HG03354 (cell line): ENCODE measurements around the gene DMBX1.

Source experiments
- ATAC-seq: cut with Tn5 transposase; IDR thresholded peaks from one replicate; pipeline ENCODE4 v1.9.1; 2021; ENCODE audit warnings: mild to moderate bottlenecking; ENCODE audit not compliant: unreplicated experiment, poor library complexity, severe bottlenecking

Gene DMBX1

GRCh38 chr1:46479744-46480350 is 9.8 kb upstream of the DMBX1 start:
- no peak for ATAC-seq

DNA sequence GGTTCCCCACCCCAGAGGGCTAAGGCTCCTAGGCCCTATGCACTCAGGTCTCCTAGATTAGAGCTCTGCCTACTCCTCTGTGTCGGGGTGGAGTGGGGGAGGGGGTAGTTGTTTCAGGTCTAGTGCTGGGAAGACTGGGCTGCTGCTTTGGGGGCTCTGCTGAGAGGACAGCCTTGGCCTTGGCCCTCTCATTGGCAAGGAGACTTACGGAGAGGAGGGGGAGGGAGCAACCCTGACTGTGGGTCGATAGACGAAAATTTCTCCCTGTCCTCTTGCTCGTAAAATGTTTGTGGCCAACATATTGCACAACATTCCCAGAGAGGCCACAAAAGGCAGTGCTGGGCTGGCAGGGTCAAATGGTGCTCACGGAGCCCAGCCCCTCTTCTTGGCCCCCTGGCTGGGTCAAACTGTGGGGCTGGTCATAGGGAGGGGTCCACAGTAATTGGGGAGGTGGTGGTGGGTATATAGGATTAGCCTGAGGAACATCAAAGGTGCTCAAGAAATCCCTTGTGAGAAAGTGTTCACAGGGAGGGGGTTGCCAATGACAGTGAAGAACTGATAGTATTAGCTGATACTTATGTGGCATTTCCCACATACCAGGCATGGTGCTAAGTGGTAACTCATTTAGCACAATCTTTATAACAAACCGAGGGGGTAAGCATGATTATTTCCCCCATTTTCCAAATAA is 8.5 kb upstream of the DMBX1 start:
- no peak for ATAC-seq

- ATAC-seq, result no peak
These were observed 7.7 kb upstream of the DMBX1 start for GRCh38 chr1:46481961-46482360.

DNA sequence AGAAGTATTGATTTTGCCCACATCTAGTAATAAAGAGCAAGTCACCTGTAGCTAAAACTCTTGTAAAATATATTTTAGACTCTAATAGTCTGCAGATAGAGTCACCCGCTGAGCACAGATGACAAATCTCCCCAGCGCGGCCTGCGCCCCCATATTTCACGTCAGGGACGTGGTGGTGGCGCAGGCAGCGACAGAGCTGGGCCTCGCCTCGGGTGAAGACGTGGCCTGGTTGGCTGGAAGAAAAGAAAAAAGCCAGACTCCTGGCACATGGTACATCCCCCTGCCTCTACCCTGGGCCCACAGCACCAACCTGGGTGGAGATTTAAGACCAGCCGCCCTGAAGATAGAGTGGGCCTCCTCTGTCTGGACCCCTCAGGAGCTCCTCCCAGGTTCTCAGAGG is 6.0 kb upstream of the DMBX1 start:
- no peak for ATAC-seq

DNA sequence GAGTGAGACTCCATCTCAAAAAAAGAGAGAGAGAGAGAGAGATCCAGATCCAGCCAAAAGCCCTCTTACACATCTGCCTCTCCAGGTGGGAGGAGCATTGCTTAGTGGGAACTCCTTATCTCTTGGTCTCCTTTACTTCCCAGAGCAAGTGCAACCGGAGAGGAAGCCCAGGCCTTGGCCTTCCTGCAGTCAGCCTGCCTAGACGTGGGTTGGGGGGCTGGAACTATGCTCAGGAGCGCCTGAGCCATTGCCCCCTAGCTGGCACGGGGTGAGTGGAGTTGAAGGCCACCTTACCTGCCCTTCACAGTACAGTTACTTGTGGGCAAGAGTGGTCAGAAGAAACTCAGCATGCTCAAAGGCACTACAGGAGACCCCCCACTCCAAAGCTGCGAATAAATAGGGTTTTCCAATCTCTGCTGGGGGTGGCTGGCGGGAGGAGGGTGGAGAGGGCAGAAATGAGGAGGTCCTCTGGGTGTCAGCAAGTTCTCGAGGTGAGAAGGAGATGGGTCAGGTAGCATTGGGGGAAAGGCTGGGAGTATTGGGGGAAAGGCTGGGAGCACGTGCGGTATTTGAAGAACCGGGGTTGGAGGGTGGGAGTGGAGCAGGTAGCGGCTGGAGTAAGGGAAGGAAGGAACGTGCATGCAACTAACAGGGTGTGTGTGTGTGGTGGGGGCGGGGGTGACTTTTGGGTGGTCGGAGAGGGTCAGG is 4.7 kb upstream of the DMBX1 start:
- ATAC-seq, result no peak

- no peak for ATAC-seq
These were observed 3.8 kb upstream of the DMBX1 start for GRCh38 chr1:46485564-46486431.

GRCh38 chr1:46486432-46487015 is 3.1 kb upstream of the DMBX1 start:
- no peak for ATAC-seq

- no peak for ATAC-seq
These were observed 1.8 kb upstream of the DMBX1 start for GRCh38 chr1:46487818-46488218.

DNA sequence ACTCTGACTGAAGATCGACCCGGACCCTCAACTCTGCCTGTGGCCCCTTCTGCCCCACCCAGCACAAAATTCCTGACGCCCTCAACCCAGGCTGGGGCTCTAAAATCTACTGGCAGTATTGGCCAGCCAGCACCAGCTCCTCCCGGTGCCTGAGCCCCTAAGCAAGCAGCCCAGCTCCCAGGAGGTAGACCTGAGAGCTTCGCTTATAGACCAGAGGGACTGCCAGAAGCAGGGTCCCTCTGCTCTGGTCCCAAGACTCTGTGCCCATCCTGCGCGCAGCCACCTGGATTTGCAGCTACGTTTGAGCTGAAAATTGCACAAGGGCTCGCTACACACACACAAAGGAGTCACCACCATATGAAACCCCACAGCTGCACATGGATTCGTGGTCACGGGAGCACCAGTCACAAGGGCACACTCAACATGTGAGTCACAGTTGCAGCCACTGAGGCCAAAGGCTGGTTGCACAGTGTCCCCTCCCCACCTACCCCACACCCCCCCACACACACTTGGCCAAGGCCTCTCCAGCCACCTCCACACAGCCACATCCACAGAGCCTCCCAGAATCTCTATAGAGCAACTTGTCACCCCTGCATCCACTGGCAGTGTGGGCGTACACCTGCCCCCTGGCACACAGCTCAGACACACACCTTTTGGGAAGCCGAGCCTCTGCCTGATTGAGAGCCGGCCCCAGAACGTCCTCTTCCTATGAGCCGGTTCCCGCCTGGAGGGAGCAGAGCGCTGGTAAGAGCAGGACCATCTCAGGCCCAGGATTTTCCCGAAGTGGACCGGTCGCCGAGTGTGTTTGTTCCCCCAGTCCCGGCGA is 1.1 kb upstream of the DMBX1 start:
- ATAC-seq, result no peak

GRCh38 chr1:46489169-46489637 is 433 bp upstream of the DMBX1 start:
- no peak for ATAC-seq

DNA sequence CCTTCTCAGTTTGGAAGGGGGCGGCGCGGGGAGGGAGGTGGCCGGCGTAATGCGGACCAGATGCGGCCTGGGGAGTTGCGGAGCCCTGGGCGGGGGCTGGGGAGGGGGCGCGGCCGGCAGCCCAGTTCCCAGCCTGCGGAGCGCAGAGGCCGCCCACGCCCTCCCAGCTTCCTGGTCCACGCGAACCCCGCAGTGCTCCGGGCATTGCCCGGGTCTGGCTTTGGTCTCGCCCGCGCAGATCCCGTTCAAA is 695 bp downstream of the DMBX1 start:
- no peak for ATAC-seq

DNA sequence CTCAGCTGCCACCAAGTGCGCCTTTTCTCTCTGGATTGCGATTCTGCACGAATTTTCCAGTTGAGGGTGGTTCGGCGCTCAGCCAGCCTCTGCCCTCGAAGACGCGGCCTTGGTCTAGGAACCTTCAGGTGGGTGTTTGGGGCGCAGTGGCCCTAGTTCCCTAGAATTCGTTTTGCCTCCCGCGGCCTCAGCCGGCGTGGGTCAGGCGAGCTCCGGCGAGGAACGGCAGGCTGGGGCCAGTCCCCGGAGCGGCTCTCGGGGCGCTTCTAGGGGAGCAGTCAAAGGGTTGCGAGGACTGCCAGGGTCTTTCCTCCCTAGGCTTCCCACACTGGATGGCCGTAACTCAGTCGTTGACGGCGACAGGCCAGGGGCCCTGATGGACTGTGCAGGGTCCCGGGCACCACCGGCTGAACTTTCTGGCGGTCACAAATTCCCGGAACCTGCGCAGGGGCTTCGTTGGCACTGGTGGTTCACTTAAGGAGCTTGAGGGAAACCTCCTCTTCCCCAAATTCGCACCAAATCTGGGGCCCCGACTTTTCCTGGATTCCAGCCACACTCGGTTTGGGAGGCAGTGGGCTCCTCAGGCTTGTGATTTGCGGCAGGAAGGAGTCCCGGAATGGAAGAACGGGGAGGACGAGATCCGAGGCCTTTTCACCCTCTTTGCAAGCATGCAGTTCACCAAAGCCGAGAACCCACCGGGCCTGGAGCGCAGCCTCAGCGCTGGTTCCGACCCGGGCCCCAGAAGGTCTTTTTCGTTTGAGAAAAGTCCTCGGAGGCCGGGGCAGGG is 1.2 kb downstream of the DMBX1 start:
- ATAC-seq, result no peak

- ATAC-seq, result no peak
These were observed 2.0 kb downstream of the DMBX1 start for GRCh38 chr1:46491443-46492268.

GRCh38 chr1:46492269-46492853 is 2.7 kb downstream of the DMBX1 start:
- no peak for ATAC-seq

GRCh38 chr1:46492871-46493270 is 3.2 kb downstream of the DMBX1 start:
- ATAC-seq, result no peak

DNA sequence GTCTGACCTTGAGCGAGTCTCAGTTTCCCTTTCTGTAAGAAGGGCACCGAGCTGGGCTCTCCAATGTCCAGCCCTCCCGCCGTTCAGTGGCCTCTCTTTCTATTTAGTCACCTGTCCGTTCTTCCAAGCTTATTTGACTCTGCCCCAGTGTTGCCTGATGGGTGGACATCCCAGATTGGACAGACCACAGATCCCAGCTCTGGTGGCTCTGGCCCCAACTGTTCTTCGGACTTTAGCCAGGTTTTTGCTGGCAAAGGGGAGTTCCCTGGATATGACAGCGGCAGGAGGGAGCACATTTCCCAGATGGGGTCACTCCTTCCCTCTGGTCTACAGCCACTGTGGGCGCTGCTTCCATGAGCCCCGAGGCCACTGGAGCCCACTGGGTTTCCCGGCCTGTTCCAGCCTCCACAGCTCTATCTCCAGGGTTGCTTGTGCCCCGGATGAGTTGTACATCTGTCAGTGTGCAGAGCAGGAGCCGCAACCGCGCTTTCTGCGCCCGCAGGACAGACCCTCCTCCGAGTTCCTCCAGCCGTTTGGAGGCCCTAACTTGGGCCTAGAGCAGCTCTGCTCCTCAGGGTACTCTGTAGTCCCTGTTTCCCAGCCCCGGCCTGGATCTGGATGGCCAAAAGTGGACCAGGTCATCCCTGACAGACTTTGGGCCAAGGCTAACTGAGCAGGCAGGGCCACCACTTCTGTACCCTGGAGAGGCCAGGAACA is 3.8 kb downstream of the DMBX1 start:
- ATAC-seq, result no peak

DNA sequence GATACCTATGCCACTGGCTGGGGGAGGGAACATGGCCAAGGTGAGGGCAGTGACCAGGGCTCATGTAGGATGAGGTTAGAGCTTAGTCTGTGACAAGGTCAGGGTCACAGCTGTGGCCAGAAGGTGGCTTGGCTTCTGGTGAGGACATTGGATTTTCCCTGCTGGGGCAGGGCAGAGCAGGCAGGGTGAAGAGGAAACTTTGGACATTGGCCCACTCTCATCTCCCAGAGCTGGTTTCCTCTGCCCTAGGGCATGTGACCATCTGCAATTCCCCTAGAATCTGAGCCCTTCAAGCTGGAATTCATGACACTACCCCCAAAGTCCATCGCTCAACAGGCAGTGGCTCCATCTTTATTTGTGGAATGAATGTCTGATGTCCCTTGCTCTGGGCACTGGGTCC is 5.3 kb downstream of the DMBX1 start:
- no peak for ATAC-seq
